PC-9 (cell line): ENCODE results near the gene SMTNL2. TPM values are rescaled to one million over a fixed set of nuclear protein-coding genes. Genes with fewer than 3 reads are reported as not detected.
"Not testable (repeated sequence)": the region's sequence is repeated elsewhere in the genome, so short reads cannot be mapped to it uniquely, and the experiment has no call there.

Source experiments
- BruUV-seq: library from RNA; stranded (reverse); fragments of 400-500 nt; replicated peaks from 2 replicates; lab custom pipeline; 2021; lab: Mats Ljungman, UMichigan
- CTCF ChIA-PET: fragments of 300-600 bp; sonication (Branson Sonifier 250); formaldehyde crosslinking; loops from one replicate; lab custom pipeline; 2022; ENCODE audit warnings: antibody characterized with exemption; lab: Charles Lee
- POLR2A ChIA-PET: fragments of 300-600 bp; sonication (Branson Sonifier 250); formaldehyde crosslinking; loops from one replicate; lab custom pipeline; 2022; ENCODE audit warnings: antibody characterized with exemption; ENCODE audit not compliant: unreplicated experiment; lab: Charles Lee
- DNase-seq, 2 experiments: peaks; one replicate each; pipeline versions ENCODE4 v3.0.0 to v3.0.0-alpha.2; 2015 to 2022; ENCODE audit warnings: mixed read lengths in 1 of 2
- H2AFZ ChIP-seq: fragments of 200-600 bp; sonication (generic); 2 replicates; pipeline ENCODE4 v1.8.1; 2017; ENCODE audit warnings: antibody characterized with exemption
- H3F3A ChIP-seq: fragments of 200-600 bp; sonication (generic); 2 replicates; pipeline ENCODE4 v1.8.1; 2017; ENCODE audit warnings: antibody characterized with exemption, mild to moderate bottlenecking, low read depth; ENCODE audit not compliant: insufficient read depth
- H3K27ac ChIP-seq: fragments of 200-600 bp; sonication (generic); 2 replicates; pipeline ENCODE4 v1.6.1; 2016; ENCODE audit warnings: mixed run types
- H3K27me3 ChIP-seq: fragments of 200-600 bp; sonication (generic); 2 replicates; pipeline ENCODE4 v1.6.1; 2016; ENCODE audit warnings: low read depth, mixed run types; ENCODE audit not compliant: insufficient read depth
- H3K36me3 ChIP-seq: fragments of 200-600 bp; sonication (generic); 2 replicates; pipeline ENCODE4 v1.6.1; 2016; ENCODE audit warnings: low read depth, mixed run types
- H3K4me1 ChIP-seq: fragments of 200-600 bp; sonication (generic); replicated peaks from 2 replicates; pipeline ENCODE4 v1.6.1; 2016; ENCODE audit warnings: mixed run types; ENCODE audit not compliant: insufficient read depth
- H3K4me2 ChIP-seq: fragments of 200-600 bp; sonication (generic); 2 replicates; pipeline ENCODE4 v1.6.1; 2017; ENCODE audit warnings: mixed run types
- H3K4me3 ChIP-seq: fragments of 200-600 bp; sonication (generic); 2 replicates; pipeline ENCODE4 v1.6.1; 2016; ENCODE audit warnings: mixed run types
- H3K79me2 ChIP-seq: fragments of 200-600 bp; sonication (generic); 2 replicates; pipeline ENCODE4 v1.6.1; 2017; ENCODE audit warnings: low read depth, mixed run types
- H3K9me2 ChIP-seq: fragments of 200-600 bp; sonication (generic); 2 replicates; pipeline ENCODE4 v1.8.1; 2017; ENCODE audit warnings: mild to moderate bottlenecking; ENCODE audit not compliant: insufficient read depth
- H3K9me3 ChIP-seq: fragments of 200-600 bp; sonication (generic); 2 replicates; pipeline ENCODE4 v1.8.1; 2016; ENCODE audit warnings: low read depth; ENCODE audit not compliant: insufficient read depth
- H4K20me1 ChIP-seq: fragments of 200-600 bp; sonication (generic); 2 replicates; pipeline ENCODE4 v1.8.1; 2017; ENCODE audit not compliant: insufficient read depth
- EZH2 ChIP-seq: fragments of 200-600 bp; sonication (generic); IDR thresholded peaks from 2 replicates; pipeline ENCODE4 v1.8.0; 2017; ENCODE audit warnings: antibody characterized with exemption, low read depth
- intact Hi-C: fragments of 100-400 bp; cut with micrococcal nuclease; formaldehyde crosslinking; loops from one replicate; pipeline ENCODE4 v1.10.0; 2022; ENCODE audit not compliant: unreplicated experiment
- total RNA-seq: library from RNA; stranded (reverse); gene quantifications from 2 replicates; pipeline ENCODE4 v1.2.3, GENCODE V29; 2021
- TF ChIP-seq, protein P1 (sequence below): fragments of 200-600 bp; sonication (generic); conservative IDR thresholded peaks from 2 replicates; pipeline ENCODE4 v1.6.1; 2017; ENCODE audit warnings: mixed run types, antibody characterized with exemption, mild to moderate bottlenecking, moderate library complexity

Gene SMTNL2
- total RNA-seq, 1 experiment from 2014 or later = not detected

DNA sequence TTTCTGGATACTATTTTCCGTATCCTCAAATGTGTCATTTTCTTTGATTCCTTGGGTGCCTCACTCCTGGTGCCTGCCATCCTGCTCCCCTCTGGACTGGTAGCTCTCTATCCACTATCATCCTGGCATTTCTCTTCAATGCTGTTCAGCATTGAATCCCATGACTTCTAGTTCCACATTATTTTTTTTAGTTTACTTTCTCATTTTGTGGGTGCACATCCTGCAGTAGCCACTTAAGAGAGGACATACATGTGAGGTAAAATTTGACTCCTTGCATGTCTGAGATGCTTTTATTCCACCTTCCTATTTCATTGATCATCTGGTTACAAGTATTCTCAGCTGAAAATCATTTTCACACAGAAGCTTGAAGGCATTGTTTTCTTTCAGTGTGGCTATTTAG, 38.0 kb downstream of the SMTNL2 start:
- 0 out of 2 replicates have a peak, but pooled peaks cover 4% of the 10 kb centered on the region for H3F3A ChIP-seq
- BruUV-seq = no TSS peak

DNA sequence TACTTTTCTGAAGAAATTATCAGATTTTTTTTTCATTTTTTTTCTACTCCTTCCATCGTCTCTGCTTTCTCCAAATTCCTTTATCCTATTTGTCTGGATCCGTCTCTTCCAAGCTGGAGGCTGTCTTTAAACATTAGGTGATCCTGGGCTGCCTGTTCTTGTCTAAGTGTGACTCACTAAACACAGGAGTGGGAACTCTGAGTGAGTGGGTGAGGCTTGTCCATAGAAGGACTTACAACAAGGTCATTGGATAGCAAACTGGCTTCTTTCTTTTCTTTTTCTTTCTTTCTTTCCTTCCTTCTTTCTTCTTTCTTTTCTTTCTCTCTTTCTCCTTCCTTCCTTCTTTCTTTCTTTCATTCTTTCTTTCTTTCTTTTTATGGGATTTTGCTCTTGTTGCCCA, 38.9 kb downstream of the SMTNL2 start:
- intact Hi-C loops = loop anchor here (10.0 kb wide), 1 partner anchor 408 kb away; no protein-coding TSS in a partner anchor
- Histone ChIP-seq H3K36me3 (no peaks in the 10 kb centered on the region), H3K9me3 (no peaks in the 10 kb centered on the region), H3K79me2 (no peaks in the 10 kb centered on the region), H3K9me2 (no peaks in the 10 kb centered on the region), H3K27ac (no peak overlapping the region), H3F3A (0 out of 2 replicates have a peak, but pooled peaks cover 4% of the 10 kb centered on the region), H3K4me3 (no peak overlapping the region), H3K4me1 (no peaks in the 10 kb centered on the region), H3K27me3 (peaks cover 9% of the 10 kb centered on the region; the same call in 1 of the 2 replicates), H4K20me1 (no peaks in the 10 kb centered on the region), H2AFZ (no peak overlapping the region), H3K4me2 (no peak overlapping the region)
- no peak for DNase-seq
- no peak for TF ChIP-seq EZH2
- TF ChIP-seq, protein P1, sequence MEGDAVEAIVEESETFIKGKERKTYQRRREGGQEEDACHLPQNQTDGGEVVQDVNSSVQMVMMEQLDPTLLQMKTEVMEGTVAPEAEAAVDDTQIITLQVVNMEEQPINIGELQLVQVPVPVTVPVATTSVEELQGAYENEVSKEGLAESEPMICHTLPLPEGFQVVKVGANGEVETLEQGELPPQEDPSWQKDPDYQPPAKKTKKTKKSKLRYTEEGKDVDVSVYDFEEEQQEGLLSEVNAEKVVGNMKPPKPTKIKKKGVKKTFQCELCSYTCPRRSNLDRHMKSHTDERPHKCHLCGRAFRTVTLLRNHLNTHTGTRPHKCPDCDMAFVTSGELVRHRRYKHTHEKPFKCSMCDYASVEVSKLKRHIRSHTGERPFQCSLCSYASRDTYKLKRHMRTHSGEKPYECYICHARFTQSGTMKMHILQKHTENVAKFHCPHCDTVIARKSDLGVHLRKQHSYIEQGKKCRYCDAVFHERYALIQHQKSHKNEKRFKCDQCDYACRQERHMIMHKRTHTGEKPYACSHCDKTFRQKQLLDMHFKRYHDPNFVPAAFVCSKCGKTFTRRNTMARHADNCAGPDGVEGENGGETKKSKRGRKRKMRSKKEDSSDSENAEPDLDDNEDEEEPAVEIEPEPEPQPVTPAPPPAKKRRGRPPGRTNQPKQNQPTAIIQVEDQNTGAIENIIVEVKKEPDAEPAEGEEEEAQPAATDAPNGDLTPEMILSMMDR = no peak
- no TSS peak for BruUV-seq
- POLR2A ChIA-PET = no interaction called here
- CTCF ChIA-PET = interaction anchor here (0.7 kb wide), 1 partner anchor 110 kb away, joined by 4 read pairs; no protein-coding TSS in a partner anchor

More for the DNA sequence above, 38.0 kb downstream of the SMTNL2 start:
- Histone ChIP-seq H3K4me2 (no peak overlapping the region), H3K27ac (no peak overlapping the region), H3K4me3 (no peak overlapping the region), H3K9me2 (no peaks in the 10 kb centered on the region), H3K36me3 (no peaks in the 10 kb centered on the region), H3K4me1 (no peaks in the 10 kb centered on the region), H4K20me1 (no peaks in the 10 kb centered on the region), H3K9me3 (no peaks in the 10 kb centered on the region), H3K79me2 (no peaks in the 10 kb centered on the region), H3K27me3 (peaks cover 10% of the 10 kb centered on the region; the same call in 1 of the 2 replicates), H2AFZ (no peak overlapping the region)
- TF ChIP-seq, protein P1 = no peak
- no peak for TF ChIP-seq EZH2
- CTCF ChIA-PET = interaction anchor here (0.6 kb wide), 1 partner anchor 402 kb away, joined by 3 read pairs; no protein-coding TSS in a partner anchor
- DNase-seq = no peak
- POLR2A ChIA-PET = no interaction called here
- intact Hi-C loops = loop anchor here (10.0 kb wide), 1 partner anchor 408 kb away; no protein-coding TSS in a partner anchor

DNA sequence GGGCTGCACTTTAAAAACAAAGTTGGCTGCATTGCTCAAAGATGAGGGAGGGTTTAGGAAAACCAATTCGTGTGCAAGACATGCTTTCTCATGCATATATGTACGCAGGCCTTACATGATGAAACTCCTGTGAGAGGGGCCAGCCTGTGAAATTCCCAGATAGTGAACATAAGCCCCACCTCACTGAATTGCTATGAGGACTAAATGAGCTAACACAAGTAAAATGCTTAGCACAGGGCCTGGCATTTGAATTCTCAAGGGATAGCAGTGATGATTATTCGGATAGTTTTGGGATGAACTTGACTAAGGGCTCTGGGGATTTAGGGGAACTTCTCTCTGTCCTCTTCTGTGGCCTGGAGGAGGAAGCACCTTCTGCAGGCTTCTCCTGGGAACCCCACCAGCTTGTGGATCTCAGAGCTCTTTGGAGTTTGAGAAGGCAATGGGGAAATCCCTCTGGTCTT, 40.2 kb downstream of the SMTNL2 start:
- H3K9me2 ChIP-seq, H3K36me3 ChIP-seq, H4K20me1 ChIP-seq, H3K4me2 ChIP-seq, POLR2A ChIA-PET, H3K9me3 ChIP-seq, H3K4me1 ChIP-seq, H3K27me3 ChIP-seq, H3K4me3 ChIP-seq, H3K27ac ChIP-seq, DNase-seq, BruUV-seq, H2AFZ ChIP-seq, H3K79me2 ChIP-seq, H3F3A ChIP-seq: not testable (repeated sequence)
- CTCF ChIA-PET = interaction anchor here (1.5 kb wide), 1 partner anchor 58 kb away, joined by 10 read pairs; no protein-coding TSS in a partner anchor
- intact Hi-C loops = loop anchor here (10.0 kb wide), 1 partner anchor 410 kb away; no protein-coding TSS in a partner anchor
